GM18858 (cell line): ENCODE measurements around the gene MPRIP.
A peak's percentile ranks its signal among the peaks of the same experiment; 100 is the strongest.
"Not testable (repeated sequence)": the region's sequence is repeated elsewhere in the genome, so short reads cannot be mapped to it uniquely, and the experiment has no call there.

Source experiments
- ATAC-seq: cut with Tn5 transposase; IDR thresholded peaks from one replicate; pipeline ENCODE4 v1.9.1; 2021; ENCODE audit not compliant: unreplicated experiment

MPRIP gene, protein sequence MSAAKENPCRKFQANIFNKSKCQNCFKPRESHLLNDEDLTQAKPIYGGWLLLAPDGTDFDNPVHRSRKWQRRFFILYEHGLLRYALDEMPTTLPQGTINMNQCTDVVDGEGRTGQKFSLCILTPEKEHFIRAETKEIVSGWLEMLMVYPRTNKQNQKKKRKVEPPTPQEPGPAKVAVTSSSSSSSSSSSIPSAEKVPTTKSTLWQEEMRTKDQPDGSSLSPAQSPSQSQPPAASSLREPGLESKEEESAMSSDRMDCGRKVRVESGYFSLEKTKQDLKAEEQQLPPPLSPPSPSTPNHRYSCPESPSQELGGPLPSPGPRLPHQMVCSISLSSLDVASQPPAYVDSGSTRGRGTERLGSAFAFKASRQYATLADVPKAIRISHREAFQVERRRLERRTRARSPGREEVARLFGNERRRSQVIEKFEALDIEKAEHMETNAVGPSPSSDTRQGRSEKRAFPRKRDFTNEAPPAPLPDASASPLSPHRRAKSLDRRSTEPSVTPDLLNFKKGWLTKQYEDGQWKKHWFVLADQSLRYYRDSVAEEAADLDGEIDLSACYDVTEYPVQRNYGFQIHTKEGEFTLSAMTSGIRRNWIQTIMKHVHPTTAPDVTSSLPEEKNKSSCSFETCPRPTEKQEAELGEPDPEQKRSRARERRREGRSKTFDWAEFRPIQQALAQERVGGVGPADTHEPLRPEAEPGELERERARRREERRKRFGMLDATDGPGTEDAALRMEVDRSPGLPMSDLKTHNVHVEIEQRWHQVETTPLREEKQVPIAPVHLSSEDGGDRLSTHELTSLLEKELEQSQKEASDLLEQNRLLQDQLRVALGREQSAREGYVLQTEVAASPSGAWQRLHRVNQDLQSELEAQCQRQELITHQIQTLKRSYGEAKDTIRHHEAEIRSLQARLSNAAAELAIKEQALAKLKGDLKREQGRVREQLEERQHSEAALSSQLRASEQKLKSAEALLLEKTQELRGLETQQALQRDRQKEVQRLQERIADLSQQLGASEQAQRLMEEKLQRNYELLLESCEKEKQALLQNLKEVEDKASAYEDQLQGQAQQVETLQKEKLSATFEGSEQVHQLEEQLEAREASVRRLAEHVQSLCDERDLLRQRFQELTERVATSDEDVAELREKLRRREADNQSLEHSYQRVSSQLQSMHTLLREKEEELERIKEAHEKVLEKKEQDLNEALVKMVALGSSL (N-terminal part only)

DNA sequence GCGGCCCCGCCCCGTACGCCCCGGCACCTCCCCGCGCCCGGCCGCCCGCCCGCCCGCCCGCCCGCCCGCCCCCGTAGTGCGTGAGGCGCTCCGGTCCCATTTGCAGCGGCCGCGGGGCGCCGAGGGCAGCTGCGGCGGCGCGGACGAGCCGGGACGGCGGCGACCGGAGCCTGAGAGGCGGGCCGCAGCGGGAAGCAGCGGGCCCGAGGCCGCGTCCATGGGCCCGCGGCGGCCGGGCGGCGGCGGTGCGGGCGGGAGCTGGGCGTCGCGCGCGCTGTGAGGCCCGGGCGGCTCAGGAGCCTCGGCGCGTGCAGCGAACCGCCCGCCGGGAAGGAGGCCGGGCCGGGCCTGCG lies at the start of gene MPRIP:
MPRIP (plus strand) TSS at position 74 of the 353 bp plus-strand sequence. CDS start 392 bp downstream, outside the sequence.
- peak; percentile 4 for ATAC-seq

GRCh38 chr17:16994631-16995030 lies 47.6 kb upstream of the MPRIP start:
- no peak for ATAC-seq

- no peak for ATAC-seq
Observed at GRCh38 chr17:16995930-16996329, 46.3 kb upstream of the MPRIP start.

- ATAC-seq = not testable (repeated sequence)
Observed at GRCh38 chr17:16996726-16997125, 45.5 kb upstream of the MPRIP start.

DNA sequence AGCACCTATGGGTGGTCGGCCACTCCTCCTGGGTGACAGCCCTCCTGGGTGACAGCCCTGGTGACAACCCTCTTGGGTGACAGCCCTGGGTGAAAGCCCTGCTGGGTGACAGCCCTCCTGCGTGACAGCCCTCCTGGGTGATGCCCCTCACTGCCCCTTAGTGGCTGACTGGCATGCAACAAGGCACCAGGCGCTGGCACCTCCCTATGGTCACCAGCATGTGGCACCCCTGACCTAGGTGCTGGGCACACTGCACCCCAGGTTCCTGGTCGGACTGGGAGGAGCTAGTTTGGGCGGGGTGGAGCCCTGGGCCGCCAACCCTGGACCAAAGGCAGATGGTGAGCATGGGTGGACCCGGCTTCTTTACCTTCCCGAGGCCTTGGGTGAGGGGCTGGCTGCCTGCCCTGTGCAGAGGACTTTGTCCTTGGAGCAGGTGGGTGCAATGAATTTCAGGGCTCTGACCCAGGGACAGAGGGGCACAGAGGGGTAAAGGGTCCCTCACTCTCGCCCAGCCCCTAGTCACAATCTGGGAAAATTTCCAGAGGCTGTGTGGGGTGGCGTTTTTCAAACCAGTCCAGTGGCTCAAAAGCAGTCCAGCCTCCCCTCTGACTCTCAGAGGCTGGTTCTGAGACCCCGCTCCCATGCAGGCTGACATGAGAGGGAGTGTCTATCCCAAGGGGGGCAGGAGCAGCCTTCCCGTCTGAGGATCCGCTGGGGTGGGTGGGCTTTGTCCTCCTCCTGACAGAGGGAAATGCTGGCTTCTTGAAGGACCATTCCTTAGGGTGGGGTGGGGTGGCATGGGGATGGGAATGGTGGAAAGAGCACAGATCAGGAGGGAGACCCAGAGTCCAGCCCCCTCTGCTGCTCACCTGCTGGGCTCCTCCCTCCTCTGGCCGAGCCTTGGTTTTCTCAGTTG lies 44.5 kb upstream of the MPRIP start:
- ATAC-seq = no peak

- ATAC-seq = no peak
Observed at GRCh38 chr17:16999931-17000625, 42.2 kb upstream of the MPRIP start.

DNA sequence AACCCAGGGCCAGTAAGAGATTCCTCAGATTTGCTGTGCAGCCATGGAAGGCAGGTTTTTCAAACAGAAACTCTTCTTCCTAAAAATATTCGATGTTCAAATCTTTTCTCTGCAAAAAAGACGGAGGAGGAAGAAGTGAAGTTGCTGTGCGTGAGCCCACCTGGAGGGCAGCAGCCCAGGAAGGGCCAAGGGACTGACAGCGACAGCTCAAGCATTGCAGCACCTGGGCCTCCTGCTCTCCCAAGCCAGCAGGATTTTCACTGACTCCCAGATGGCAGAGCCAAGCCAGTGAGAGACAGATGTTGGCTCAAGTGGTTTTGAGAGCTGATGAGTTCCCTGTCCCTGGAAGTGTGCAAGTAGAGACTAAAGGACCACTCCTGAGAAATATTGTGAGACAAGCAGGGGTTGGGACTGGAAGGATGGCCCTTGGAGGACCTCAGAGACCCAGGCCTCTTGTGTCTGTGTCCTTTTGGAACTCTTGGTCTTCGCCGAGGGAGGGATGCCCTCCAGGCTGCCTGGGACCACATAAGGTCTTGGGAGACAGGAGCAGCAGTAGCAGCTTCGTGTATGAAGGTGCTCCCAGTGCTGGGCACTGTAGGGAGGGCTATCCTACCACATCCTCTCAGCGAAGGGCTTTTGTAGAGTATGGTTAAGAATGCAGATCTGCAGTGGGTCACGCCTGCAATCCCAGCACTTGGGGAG lies 41.0 kb upstream of the MPRIP start:
- ATAC-seq = no peak

- ATAC-seq = no peak
Observed at GRCh38 chr17:17001874-17002520, 40.3 kb upstream of the MPRIP start.

DNA sequence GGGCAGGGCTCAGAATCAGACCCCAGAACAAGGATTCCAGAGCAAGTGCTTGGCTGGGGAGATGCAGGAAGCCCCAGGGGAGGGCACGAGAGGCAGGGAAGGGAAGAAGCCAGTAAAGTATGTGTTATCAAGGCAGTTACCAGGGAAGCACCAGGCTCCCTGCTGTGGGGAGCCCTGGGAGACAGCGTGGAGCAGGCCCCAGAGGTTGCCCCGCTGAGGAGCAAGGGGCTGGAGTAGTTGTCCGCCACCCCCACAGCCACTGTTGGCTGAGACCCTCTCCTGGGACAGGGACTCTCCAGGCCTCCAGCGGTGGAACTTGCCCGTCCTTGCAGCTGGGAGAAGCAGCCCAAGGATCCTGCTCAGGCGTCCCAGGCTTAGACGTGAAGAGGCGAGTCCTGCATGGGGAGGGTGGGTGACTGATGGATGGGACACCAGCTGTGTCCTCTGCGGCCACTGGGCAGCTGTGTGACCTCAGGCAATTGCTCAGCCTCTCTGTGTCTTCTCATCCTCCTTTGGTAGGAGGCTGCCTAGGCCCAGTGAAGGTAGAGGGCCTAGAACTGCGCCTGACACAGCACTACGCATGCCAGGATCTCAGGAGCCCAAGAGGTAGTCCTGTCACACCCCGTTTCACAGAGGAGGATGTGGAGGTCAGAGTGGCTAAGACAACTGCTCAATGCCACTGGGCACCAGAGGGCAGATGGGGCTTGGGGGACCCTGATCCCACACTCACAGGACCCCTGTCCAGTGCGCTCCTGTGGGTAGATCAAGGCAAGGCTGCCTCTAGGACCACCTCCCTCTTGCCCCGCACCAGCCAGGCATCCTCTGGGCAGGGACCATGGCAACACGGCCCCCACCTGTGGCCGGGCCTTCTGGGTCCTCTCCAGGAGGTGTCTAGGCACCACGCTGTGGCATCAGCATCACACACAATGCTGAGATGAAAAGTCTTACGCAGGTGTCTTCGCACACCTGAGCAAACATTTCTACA lies 39.2 kb upstream of the MPRIP start:
- not testable (repeated sequence) for ATAC-seq

- ATAC-seq = no peak
Observed at GRCh38 chr17:17004251-17004996, 37.8 kb upstream of the MPRIP start.

DNA sequence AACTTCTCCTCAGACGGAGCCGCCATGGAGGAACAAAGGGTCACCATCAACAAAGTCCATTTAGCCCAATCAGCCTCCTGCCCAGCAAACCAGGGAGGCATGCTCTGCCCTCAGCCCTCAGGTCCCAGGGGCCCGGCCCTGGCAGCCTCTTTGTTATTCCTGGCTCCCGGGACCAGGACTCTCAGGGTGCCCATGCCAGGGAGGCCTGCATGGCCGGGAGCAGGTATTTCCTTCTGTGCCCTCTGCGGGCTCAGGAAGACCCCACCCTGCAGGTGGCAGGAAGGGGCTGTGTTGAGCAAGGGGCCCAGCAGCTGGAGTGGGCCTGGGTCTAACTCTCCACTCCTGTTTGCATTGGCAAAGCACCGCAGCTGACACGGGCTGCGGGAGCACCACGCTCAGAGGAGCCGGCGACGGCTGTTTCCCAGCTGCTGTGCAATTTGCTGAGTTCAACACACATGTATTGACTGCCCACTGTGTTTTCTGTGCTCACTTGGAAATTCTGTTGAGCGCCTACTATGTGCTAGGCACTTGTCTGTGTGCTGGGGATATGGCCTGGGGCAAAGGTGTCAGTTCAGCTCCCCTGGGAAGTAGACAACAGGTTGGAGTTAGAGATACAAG lies 37.2 kb upstream of the MPRIP start:
- ATAC-seq = not testable (repeated sequence)

DNA sequence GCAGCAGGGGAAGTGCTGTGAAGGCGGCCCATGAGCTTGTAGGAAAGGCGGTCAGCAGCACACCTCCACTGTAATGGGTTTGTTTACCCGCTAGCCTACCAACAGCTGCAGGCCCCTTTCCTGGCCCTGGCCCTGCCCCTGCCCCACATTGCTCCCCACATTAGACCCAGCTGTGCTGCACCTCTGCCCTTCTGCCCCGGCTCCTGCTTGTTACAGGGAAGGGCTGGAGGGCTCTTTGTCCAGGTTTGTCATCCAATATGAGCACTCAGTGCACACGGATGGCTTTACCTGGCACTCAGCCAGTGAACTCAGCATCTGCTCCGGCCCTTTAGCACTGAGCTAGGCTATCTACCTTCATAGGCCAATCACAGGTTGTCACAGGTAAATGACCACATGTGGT lies 34.4 kb upstream of the MPRIP start:
- not testable (repeated sequence) for ATAC-seq

DNA sequence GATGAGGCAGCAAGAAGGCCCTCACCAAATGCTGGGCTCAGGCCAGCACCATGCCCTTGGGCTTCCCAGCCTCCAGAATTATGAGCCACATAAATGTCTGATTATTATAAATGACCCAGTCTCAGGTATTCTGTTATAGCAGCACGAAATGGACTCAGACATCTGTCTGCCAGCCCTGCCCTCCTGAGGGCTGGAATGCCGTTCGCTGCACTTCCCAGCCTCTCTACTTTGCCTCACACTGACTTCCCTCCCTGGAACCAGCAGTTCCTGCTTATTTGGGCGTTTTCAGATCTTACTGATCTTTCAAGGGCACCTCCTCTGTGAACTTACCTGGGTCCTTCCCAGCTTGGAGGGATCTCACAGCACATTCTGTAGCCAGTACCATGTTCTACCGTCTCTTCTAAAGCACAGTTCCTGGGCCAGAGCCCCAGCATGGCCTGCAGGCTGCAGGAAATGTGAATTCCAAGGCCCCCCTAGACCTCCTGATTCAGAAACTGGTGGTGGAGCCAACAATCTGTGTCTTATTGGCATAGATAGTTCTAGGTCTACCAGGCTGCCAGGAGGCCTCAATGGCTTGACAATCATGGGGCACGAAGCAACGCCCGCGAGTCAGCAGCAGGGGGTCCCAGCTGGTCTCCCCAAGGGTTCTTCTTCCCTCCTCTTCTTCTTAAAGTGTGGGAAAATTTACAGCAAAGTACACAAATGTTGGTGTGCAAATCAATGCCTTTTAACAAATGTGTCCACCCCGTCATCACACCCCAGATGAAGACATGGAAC lies 33.4 kb upstream of the MPRIP start:
- not testable (repeated sequence) for ATAC-seq

GRCh38 chr17:17009972-17010371 lies 32.3 kb upstream of the MPRIP start:
- not testable (repeated sequence) for ATAC-seq

DNA sequence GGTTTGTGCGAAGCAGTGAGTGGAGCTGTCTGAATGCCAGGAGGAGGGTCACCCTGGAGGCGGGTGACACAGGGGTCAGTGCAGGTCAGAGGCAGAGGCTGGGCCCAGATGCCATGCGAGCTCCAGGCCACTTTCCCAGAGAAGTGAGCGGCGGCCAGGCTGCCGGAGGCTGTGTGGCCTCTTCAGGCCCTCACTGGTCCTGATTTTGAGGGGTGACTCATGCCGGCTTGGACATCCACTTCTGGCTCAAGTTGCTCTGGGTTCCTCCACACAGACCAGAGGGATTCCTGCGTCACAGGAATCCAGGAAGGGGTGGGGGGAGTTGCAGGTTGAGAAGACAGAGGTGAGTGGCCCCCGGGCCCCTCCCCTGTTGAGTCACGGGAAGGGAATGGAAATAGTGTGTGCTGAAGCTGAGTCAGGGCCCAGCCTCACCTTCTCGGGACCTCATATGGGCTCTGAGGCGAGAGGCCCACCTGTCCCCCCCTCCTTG lies 31.7 kb upstream of the MPRIP start:
- not testable (repeated sequence) for ATAC-seq
